Stimulated activated CD8-positive, alpha-beta memory T cell treated with anti-CD3 and anti-CD28 coated beads, Interleukin-12 subunit alpha, Interleukin-12 subunit beta, amount 100 ng/mL, for 1 hour (primary cell): ENCODE measurements around the gene CGREF1.

ENCODE experiments used
- DNase-seq: peaks from one replicate; pipeline ENCODE4 v3.0.0-alpha.2; 2020; ENCODE audit warnings: low read depth

Gene CGREF1, protein sequence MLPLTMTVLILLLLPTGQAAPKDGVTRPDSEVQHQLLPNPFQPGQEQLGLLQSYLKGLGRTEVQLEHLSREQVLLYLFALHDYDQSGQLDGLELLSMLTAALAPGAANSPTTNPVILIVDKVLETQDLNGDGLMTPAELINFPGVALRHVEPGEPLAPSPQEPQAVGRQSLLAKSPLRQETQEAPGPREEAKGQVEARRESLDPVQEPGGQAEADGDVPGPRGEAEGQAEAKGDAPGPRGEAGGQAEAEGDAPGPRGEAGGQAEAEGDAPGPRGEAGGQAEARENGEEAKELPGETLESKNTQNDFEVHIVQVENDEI

GRCh38 chr2:27118525-27119329, at the start of gene CGREF1:
Gene CGREF1, minus strand, starts transcription at chr2:27119128. Its CDS starts 14,762 bp downstream, at chr2:27104366.
- no peak for DNase-seq

GRCh38 chr2:27164960-27165763, 46.2 kb upstream of the CGREF1 start:
- no peak for DNase-seq

DNA sequence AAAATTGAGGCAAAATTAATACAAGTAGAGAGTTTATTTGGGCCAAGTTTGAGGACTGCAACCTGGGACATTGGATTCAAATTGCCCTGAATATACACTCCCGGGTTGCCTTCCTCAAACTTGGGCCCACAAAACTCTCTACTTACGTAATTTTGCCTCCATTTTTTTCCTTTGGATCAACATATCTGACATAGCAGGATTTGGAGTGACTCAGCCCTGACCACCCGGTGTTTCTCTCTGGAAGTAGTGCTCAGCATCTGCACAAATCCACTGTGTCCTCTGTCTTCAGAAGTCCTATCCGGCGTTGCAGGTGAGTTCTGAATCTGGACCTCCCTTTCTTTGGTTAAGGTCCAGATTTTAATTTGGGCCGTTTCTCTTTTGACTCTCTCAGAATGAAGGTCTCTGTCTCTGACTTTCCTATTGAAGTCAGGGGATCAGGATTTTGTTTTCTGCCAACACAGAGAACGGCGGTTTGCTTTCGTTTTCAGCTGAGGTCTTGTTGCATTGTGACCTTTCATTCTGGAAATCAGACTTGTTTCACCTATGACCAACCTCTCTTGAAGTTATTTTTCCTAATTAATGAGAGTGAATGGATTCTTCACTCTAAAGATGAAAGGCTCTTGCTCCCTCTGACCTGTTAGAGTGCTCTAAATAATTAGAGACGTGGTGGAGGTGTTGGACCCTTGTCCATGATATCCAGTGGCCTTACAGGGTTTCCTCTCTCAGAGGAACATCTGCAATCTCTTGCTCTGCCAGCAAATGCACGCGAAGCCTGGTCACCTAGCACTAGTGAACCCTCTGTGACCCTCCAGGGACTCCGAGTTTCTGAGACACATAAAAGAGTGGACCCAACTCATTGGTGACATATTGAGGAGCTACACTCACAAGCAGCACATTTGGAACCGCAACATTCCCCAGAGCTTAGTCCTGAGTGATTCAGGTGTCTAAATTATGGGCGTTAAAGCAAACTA, 43.5 kb upstream of the CGREF1 start:
- no peak for DNase-seq

GRCh38 chr2:27160191-27160590, 41.3 kb upstream of the CGREF1 start:
- DNase-seq = no peak

DNA sequence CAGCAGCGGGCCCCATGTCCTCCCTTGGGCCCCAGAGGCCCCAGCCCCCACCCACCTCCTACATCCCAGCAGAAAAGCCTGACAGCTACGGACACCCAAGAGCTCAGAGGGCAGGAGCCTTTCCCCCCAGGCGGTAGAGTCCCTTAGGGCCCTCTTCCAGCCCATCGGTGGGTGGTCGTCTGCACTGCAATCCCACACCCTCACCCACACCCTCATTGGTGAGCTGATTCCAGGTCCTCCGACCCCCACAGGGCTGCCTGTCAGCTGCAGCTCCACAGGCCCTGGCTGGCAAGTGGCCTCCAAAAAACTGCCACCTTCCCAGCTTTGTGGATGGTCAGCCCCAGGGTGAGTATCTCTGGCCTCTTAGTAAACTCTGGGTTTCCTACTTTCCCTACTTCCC, 40.3 kb upstream of the CGREF1 start:
- no peak for DNase-seq

DNA sequence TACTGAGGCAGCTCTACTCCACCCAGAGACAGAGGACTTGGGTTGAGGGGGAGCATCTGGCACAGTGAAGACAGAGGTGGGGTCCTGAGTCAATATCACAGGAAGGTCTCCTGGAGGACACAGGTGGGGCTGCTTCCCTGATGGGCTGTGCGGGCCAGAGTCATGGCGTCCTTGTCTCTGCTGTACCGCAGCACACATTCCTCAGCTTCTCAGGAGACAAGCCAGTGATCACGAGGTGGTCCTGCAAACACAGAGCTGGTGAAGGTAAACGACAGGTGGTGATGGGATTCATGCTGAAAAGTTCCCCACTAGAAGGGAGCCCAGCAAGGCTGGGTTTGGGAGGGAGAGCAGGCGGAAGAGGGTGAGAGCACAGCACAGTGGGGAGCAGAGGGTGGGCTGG, 39.5 kb upstream of the CGREF1 start:
- DNase-seq = no peak

- no peak for DNase-seq
Observed at GRCh38 chr2:27155069-27155520, 36.2 kb upstream of the CGREF1 start.

GRCh38 chr2:27154488-27154887, 35.6 kb upstream of the CGREF1 start:
- no peak for DNase-seq

GRCh38 chr2:27152796-27153464, 34.0 kb upstream of the CGREF1 start:
- no peak for DNase-seq

DNA sequence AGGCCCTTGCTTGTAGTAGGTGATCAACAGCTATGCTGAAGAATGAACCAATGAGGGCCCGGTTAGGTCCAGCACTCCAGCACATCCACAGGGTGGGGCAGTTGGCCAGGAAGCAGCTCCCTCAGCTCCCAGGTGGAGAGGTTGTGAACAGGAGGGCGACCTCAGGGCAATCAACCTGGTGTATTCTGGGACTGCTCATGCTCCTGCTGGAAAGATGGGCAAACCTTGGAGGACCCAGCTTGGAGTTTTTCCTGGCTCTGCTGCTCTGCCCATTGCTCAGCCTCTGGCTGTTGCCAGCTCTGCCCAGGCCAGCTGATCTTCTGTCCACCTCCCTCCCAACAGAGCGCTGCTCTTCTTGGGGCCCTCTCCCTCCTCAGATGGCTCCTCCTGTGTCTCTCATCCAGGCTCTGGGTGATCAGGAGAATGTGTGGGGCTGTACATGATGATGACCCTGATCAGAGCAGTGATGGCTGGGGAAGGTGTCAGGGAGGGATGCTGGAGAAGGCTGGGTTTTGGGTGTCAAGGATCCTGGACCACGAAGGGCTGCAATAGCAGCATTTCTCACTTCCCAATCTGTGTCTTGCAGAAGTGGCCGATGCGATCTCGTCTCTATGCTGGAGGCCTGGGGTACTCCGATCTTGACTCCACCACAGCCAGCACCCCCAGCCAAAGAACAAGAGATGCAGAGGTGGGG, 33.3 kb upstream of the CGREF1 start:
- DNase-seq = no peak

DNA sequence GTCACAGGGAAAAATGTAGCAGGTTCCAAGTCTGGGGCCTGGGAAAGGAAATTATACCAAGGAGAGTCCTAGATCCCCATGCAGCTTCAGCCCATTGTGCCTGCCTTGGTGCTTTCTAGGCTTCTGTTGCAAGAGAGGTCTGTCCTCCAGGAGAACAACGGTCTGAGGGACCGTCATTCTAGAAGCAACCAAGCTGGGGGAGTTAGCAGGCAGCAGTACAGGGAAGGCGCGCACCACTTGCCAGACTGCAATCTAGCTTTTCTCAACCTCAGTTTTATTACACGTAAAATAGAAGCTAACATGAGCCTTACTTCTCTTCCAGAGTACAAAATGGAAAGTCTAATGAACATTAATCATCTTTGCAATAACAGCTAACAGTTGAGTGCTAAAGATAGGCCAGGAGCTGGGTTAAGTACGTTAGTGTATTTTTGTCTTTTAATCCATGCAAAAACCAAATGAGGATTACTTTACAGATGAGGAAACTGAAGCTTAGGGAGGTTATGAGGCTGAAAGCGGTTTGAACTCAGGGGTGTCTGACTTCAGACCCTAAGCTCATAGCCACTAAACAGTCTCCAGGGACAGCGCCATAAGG, 31.8 kb upstream of the CGREF1 start:
- DNase-seq = no peak

DNA sequence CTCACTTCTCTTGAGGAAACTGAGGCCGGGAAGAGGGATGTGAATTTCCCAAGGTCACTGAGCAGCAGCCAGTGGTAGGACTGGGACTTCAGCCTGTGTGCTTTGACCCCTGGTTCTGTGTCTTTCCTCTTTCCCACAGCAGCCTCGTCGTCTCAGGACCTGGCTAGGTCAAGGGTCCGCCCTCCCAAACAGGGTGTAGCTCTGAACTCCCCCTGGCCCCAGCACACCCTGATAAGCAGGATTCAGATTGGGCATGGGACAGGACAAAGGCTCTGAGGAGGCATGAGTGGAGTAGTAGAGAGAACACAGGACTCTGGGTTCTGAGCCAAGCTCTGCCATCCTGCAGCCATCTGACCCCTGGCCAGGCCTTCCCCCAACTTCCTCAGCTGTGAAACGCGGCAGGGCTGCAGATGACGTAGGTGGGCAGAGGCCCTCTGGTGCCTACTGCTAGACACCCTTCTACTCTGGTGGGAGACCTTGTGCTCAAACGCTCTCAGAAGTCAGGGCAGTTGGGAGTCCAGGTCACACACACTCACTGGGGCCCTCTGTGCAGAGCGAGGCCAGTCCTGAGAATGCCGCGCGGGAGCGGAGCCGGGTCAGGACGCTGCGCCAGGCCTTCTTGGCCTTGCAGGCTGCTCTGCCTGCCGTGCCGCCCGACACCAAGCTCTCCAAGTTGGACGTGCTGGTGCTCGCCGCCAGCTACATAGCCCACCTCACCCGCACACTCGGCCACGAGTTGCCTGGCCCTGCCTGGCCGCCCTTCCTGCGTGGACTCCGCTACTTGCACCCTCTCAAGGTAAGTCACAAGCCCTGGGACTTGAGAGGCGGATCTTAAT, 30.9 kb upstream of the CGREF1 start:
- no peak for DNase-seq

GRCh38 chr2:27148801-27149439, 30.0 kb upstream of the CGREF1 start, which contains the start of gene TCF23:
Gene TCF23, plus strand, starts transcription at chr2:27149004. Its CDS starts 130 bp downstream, at chr2:27149134.
- DNase-seq = no peak

DNA sequence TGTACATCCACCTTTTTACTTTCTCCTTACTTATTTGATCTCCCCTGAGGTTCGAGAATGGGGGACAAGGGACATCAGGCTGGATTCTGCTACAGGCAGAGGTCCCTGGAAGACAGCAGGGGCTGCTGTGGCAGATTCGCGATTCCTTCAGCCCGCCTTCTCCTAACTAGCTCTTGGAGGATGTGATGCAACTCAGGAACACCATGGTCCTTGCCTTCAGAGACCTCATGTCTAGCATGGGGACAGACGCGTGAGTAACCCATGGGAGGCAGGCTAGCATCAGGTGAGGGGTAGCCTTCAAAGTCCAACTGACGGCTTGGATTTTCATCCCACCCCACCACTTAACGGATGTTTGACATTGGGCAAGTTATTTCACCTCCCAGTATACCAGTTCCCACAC, 29.0 kb upstream of the CGREF1 start:
- no peak for DNase-seq

DNA sequence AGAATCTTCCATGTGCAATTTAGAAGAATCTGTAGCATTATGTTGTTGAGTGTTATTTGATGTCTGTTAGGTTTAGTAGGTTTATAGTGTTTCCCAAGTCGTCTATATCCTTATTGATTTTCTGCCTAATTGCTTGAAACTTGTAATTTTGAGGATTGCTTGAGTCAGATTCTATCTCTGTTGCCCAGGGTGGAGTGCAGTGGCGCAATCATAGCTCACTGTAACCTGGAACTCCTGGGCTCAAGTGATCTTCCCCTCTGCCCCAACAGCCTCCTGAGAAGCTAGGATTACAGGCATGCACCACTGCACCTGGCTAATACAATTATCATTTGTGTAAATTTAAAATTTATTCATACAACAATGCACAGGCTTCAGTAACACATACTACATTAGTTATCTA, 26.8 kb upstream of the CGREF1 start:
- DNase-seq = no peak

DNA sequence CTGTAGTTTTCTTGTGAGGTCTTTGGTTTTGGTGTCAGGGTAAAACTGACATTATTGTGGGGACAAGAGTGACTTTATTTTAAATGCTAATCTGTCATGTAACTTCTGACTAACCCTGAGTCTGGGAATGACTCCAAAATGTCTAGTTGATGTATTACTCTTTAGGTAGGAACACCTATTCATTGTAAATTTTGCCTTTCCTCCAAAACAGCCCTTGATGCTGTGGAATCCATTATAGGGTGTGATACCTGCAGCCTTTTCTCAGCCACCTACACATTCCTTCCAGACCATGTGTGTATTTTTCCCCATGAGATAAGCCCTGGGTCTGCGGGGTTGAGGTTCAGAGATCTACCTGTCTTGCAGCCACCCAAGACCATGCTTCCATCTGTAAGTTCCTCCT, 24.4 kb upstream of the CGREF1 start:
- no peak for DNase-seq

- DNase-seq = no peak
Observed at GRCh38 chr2:27139310-27139709, 20.4 kb upstream of the CGREF1 start, which contains the start of gene PRR30. Gene PRR30, minus strand, starts transcription at chr2:27139410. Its CDS starts 1,081 bp downstream, at chr2:27138329.

DNA sequence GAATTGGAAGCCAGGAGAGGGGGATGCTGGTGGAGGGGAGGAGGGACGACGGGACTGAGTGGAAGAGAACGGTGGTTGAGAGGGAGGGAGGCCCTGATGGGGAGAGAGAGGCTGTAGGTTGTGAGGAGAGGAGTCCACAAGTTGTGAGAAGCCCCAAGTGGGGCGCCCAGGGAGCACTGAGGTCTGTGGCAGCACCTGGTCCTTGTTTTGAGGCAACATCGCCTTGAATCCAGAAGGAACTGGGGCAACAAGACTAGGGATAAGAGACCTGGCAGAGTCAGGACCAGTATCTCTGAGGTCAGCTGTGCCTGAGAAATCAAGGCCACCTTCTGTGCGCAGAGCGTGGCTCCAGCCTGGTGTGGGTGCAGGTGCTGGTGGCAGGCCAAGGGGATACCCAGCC, 19.2 kb upstream of the CGREF1 start:
- no peak for DNase-seq
